Omental fat pad (tissue), 4 donors: Measurements from ENCODE around the gene TNRC18. TPM values are rescaled to one million over a fixed set of nuclear protein-coding genes. Genes with fewer than 3 reads are reported as not detected.

Source experiments
- ATAC-seq: fragments of 150-250 bp; one replicate; pipeline ENCODE4 v1.9.1; 2016; ENCODE audit warnings: mild to moderate bottlenecking, moderate library complexity; ENCODE audit not compliant: low FRiP score
- DNase-seq: peaks from one replicate; pipeline ENCODE4 v3.0.0-alpha.2; 2019; ENCODE audit warnings: low spot score
- CTCF ChIP-seq, 3 donors: fragments of 450-650 bp; IDR thresholded peaks; one replicate each; pipeline ENCODE4 v1.5.1; 2016 to 2017; ENCODE audit warnings: antibody characterized with exemption in 3 of 3, mild to moderate bottlenecking in 3 of 3, moderate library complexity in 2 of 3
- total RNA-seq, 4 donors: library from RNA; depleted of rRNA; stranded (reverse); fragments of >200 nt; gene quantifications; one replicate each; pipeline ENCODE4 v1.1.0, GENCODE V29; 2016

TNRC18 gene
- total RNA-seq, 4 donors from 2014 or later = 26.0 to 62.4 (median 29.4) TPM

- ATAC-seq (no peak), DNase-seq (no peak)
- no peak for TF ChIP-seq CTCF (IDR thresholded peaks at IDR 0.05)
Observed at GRCh38 chr7:5393328-5393727, 30.3 kb downstream of the TNRC18 start.

- TF ChIP-seq CTCF (IDR thresholded peaks at IDR 0.05) = no peak
- DNase-seq (no peak), ATAC-seq (no peak)
Observed at GRCh38 chr7:5390918-5391317, 32.7 kb downstream of the TNRC18 start.

GRCh38 chr7:5388905-5389433, 34.7 kb downstream of the TNRC18 start:
- TF ChIP-seq CTCF (IDR thresholded peaks at IDR 0.05) = no peak
- ATAC-seq = no peak
- DNase-seq = no peak

GRCh38 chr7:5388273-5388901, 35.2 kb downstream of the TNRC18 start:
- ATAC-seq = no peak
- TF ChIP-seq CTCF (IDR thresholded peaks at IDR 0.05) = no peak
- DNase-seq = no peak

- ATAC-seq (no peak), DNase-seq (no peak)
- no peak for TF ChIP-seq CTCF (IDR thresholded peaks at IDR 0.05)
Observed at GRCh38 chr7:5387711-5388245, 35.9 kb downstream of the TNRC18 start.

- no peak for ATAC-seq
- no peak for DNase-seq
- TF ChIP-seq CTCF (IDR thresholded peaks at IDR 0.05) = no peak
Observed at GRCh38 chr7:5384618-5385017, 39.0 kb downstream of the TNRC18 start.
